Endothelial cell of coronary artery (primary cell): ENCODE data around the gene SRPK3. TPM values are rescaled to one million over a fixed set of nuclear protein-coding genes. Genes with fewer than 3 reads are reported as not detected.

Experiments
- total RNA-seq: library from RNA; depleted of rRNA; stranded (reverse); fragments of >200 nt; gene quantifications from 2 replicates; pipeline ENCODE4 v1.2.3, GENCODE V29; 2014

Gene SRPK3, protein sequence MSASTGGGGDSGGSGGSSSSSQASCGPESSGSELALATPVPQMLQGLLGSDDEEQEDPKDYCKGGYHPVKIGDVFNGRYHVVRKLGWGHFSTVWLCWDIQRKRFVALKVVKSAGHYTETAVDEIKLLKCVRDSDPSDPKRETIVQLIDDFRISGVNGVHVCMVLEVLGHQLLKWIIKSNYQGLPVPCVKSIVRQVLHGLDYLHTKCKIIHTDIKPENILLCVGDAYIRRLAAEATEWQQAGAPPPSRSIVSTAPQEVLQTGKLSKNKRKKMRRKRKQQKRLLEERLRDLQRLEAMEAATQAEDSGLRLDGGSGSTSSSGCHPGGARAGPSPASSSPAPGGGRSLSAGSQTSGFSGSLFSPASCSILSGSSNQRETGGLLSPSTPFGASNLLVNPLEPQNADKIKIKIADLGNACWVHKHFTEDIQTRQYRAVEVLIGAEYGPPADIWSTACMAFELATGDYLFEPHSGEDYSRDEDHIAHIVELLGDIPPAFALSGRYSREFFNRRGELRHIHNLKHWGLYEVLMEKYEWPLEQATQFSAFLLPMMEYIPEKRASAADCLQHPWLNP
- total RNA-seq = 0.09 TPM in 2 replicates

DNA sequence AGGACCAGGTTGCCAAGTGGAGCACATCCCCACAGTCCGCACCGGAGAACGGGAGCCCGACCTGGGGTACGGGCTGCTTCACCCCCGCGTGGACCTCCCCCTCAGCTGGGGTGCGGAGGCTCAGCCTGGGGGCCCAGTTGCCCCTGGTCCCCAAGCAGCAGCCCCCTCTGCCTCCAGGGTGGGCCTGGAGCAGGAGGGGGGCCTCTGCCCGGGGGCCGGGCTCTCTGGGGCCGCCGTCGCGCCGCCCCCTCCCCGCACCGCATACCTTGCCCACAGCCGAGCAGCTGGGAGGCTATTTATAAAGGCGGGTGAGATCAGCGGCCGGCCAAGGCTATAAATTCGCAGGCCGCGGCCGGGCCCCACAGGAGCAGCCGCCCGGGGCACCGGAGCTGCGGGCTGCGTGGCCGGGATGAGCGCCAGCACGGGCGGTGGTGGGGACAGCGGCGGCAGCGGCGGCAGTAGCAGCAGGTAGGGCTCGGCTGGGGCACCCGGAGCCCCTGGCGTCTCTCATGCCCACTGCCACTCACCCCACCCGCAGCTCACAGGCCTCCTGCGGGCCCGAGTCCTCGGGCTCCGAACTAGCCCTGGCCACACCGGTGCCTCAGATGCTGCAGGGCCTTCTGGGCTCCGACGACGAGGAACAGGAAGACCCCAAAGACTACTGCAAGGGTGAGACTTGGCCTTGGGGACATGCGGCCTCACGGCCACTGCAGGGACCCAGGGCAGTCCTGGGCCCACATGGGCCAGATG lies at the start of gene SRPK3:
SRPK3 (plus strand) TSS at position 364 of the 750 bp plus-strand sequence; CDS start at position 410, 46 bp downstream.

DNA sequence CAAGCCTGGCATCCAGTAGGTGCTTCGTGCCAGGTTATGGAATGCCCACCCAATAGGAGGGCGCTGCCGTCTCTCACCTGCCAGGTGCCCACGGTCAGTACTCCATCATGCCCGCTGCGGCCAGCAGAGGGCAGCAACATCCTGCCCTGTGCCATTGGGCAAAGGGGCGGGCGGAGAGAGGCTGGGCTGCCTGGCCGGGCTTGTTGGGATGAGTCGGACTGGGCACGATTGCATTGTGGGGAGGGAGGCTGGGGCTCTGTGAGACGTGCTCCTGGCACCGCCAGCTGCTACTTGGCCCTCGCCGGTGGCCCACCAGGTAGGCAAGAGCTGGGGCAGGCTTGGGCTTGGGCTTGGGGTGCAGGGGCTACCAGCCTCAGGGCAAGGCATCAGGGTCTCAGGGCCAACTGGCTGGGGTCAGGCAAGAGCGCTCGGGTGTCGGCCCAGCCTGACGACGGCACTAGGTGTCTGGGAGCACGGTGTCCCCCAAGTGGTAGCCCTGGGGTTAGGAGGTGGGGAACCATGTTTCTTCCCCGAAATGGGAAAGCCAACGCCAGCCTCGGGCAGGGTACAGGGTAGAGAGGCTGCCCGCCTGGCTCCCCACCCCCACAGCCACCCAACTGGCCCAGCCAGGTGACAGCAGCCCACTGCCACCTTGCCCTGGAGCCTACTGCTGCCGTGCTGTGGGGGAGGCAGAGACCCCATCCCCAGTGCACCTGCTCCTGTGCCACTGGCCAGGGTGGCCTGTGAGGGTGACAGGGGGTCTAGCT lies 16.7 kb upstream of the SRPK3 start, which contains the start of gene PLXNB3:
PLXNB3 (plus strand) TSS at position 261 of the 767 bp plus-strand sequence. CDS start 1,287 bp downstream, outside the sequence.

DNA sequence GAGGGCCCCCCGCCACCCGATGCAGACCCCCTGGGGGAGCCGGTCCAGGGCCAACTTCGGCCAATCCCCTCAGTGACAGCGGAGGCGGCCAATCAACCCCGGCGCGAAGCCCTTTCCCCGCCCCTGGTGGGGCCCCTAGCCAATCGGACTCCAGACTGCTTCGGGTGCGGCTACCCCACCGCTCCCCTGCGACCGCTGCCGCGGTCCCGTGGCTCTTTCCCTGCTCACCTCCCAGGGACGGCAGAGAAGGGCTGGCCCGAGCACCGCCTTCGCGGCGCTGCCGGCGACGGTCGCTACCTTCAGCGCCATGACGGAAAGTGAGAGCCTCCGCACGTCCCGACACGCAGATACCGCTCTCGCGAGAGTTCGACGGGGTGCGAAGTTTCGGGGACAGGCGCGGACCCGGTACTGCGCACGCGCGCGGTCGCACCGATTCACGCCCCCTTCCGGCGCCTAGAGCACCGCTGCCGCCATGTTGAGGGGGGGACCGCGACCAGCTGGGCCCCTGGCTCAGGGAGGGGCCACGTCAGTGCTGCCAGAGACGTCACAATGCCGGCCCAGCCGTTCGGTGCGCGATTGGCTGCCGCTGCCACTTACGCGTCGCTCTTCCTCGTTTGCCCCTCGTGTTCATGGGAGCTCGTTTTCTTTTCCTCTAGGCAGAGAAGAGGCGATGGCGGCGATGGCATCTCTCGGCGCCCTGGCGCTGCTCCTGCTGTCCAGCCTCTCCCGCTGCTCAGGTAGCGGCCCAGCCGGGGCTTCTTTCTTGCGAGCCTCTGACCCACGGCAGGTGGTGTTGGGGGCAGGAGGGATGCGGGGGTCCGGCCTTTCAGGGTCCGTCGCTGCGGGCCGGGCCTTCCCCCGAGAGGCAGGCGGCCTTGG lies 13.4 kb downstream of the SRPK3 start, which contains the start of the genes IDH3G and SSR4:
IDH3G (minus strand) TSS at position 358 of the 879 bp plus-strand sequence; CDS start at position 309, 49 bp downstream.
SSR4 (plus strand) TSS at position 651 of the 879 bp plus-strand sequence; CDS start at position 671, 20 bp downstream.

DNA sequence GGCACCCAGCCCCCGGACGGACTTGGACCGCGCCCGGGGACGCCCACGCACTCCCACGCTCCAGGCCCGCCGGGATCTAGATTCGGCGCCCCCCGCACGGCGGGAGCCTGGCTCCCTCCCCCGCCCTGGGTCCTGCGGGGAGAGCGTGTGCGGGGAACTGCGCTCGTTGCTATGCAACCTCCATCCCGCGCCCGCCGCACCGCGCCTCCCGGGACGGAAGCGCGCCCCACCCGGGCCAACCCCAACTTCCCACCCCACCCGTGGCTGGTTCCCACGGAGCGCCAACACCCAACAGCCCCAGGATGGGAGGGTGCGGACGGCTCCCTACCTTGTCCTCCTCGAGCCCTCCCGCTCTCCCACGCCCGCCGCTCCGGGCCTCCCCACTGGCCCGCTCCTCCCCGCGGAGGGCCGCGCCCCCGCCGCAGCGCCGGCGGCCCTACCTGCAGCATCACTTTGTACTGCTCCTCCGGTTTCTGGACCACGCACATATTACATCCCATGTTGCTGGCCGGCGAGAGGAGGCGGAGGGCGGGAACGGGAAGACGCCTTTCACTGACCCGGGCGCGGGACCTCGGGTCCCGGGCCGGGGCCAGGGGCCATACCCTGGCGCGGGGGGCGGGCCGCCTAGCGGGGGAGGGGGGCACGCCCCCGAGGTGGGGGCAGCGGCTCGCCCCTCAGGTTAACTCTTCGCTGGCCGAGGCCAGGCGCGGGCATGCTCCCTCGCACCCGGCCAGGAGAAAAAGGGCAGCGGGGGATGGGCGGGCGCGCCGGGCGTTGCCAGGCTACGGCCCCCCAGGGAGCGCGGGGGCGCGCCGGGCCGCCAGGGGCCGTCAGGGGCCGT lies 49.2 kb downstream of the SRPK3 start, which contains the start of gene PDZD4:
PDZD4 (minus strand) TSS at position 746 of the 841 bp plus-strand sequence; CDS start at position 500, 246 bp downstream.

Other genes with a start within 250 kb of the SRPK3 start
- gene CCNQ, start 181.9 kb upstream of the SRPK3 start, total RNA-seq = 36.4 and 40.9 TPM in 2 replicates
- gene DUSP9, start 133.8 kb upstream of the SRPK3 start, total RNA-seq = under 0.01 TPM in 1 of 2 replicates, not detected in the other
- gene PNCK, start 107.2 kb upstream of the SRPK3 start, total RNA-seq = 0.09 TPM in 1 of 2 replicates, not detected in the other
- 3.4 and 7.9 TPM in 2 replicates for gene SLC6A8, start 93.1 kb upstream of the SRPK3 start, total RNA-seq
- gene BCAP31, start 56.7 kb upstream of the SRPK3 start, total RNA-seq = 265 and 294 TPM in 2 replicates
- gene ABCD1, start 56.2 kb upstream of the SRPK3 start, total RNA-seq = 6.8 and 10.6 TPM in 2 replicates
- 3.2 and 5.5 TPM in 2 replicates for gene PLXNB3, start 16.8 kb upstream of the SRPK3 start, total RNA-seq
- gene IDH3G, start 13.3 kb downstream of the SRPK3 start, total RNA-seq = 53.3 and 54.2 TPM in 2 replicates
- 144 and 169 TPM in 2 replicates for gene SSR4, start 13.6 kb downstream of the SRPK3 start, total RNA-seq
- 0.09 TPM in 2 replicates for gene PDZD4, start 49.5 kb downstream of the SRPK3 start, total RNA-seq
- gene L1CAM, start 105.1 kb downstream of the SRPK3 start, total RNA-seq = 0.09 and 0.28 TPM in 2 replicates
- not detected in 2 replicates for gene AVPR2, start 123.6 kb downstream of the SRPK3 start, total RNA-seq
- gene ARHGAP4, start 145.2 kb downstream of the SRPK3 start, total RNA-seq = 26.4 and 50.0 TPM in 2 replicates
- gene NAA10, start 154.0 kb downstream of the SRPK3 start, total RNA-seq = 63.2 and 81.5 TPM in 2 replicates
- 1.6 and 2.1 TPM in 2 replicates for gene RENBP, start 163.6 kb downstream of the SRPK3 start, total RNA-seq
- 14.8 and 16.4 TPM in 2 replicates for gene HCFC1, start 190.8 kb downstream of the SRPK3 start, total RNA-seq
- 4.9 and 8.1 TPM in 2 replicates for gene TMEM187, start 191.7 kb downstream of the SRPK3 start, total RNA-seq
- 69.3 and 71.9 TPM in 2 replicates for gene IRAK1, start 238.9 kb downstream of the SRPK3 start, total RNA-seq